ENCODE results near the gene ABI2.
"Not testable (repeated sequence)": the region's sequence is repeated elsewhere in the genome, so short reads cannot be mapped to it uniquely, and the experiment has no call there.

- not testable (repeated sequence) for TF ChIP-seq CTCF (IDR thresholded peaks at IDR 0.05 in 4 of 5, conservative IDR thresholded peaks at IDR 0.05 in 1 of 5); POLR2A (IDR thresholded peaks at IDR 0.05)
Observed at GRCh38 chr2:203342374-203342773, 14.2 kb downstream of the ABI2 start.

All from gastrocnemius medialis (tissue), 4 donors.